GM18519 (cell line): ENCODE results near the gene PMEPA1.

Source experiments
- ATAC-seq: cut with Tn5 transposase; IDR thresholded peaks from one replicate; pipeline ENCODE4 v1.9.1; 2021; ENCODE audit warnings: mild to moderate bottlenecking, moderate library complexity; ENCODE audit not compliant: unreplicated experiment, low FRiP score

The PMEPA1 gene

DNA sequence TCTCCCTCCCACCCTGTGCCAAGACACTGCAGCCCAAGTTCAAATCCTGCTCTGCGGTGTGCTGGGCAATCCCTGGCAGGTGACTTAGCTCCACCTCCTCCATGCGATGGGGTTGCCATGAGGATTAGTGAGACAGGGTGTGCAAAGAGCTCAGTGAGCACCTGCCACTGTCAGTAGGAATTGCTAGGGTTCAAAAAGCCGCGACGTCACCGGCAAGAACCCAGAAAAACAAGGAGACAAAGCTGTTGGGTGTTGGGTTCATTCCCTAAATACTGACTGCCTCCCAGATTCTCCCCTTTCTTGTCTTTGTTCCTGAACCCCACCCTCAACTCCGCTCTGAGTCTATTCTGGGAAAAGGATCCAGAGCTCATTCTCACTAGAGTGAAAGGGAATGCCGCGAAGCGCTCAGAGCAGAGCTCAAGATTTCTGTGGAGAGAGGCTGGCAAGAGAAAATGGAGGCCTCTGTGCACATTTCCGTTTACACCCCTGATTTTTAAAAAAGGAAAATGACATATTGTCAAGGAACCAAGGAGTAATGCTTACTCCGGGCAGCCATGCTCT lies 13.3 kb downstream of the PMEPA1 start:
- ATAC-seq, result no peak

- no peak for ATAC-seq
Measured at GRCh38 chr20:57695940-57696339, 13.9 kb downstream of the PMEPA1 start.

GRCh38 chr20:57695012-57695411 lies 14.8 kb downstream of the PMEPA1 start:
- no peak for ATAC-seq

- no peak for ATAC-seq
Measured at GRCh38 chr20:57694481-57694880, 15.3 kb downstream of the PMEPA1 start.

- ATAC-seq, result no peak
Measured at GRCh38 chr20:57693670-57694329, 16.0 kb downstream of the PMEPA1 start.

DNA sequence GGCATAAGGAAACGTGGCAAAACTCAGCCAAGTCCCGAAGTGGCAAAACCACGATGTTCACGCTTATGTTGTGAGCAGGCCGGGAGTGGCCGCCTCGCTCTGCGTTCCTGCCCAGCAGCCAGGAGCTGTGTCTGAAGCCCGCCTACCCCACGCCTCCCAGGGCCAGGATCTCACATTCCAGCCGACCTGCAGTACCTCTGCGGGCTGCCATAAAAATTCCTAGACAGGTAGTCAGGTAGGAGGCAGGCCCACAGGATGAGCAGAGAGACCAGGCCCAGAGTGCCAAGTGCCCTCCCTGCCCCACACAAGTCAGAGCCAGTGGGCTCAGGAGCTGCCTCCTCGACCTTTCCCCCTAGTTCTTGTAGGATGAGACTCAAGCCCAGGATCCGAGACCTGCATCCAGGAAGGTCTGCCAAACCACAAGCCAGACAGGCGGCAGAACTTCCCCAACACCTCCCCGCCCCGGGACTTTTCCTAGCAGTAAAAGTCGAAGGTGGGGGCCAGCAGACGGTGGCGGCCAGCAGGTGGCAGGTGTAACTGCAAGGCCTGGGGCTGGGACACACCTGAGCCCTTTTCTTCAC lies 16.7 kb downstream of the PMEPA1 start:
- ATAC-seq, result no peak

DNA sequence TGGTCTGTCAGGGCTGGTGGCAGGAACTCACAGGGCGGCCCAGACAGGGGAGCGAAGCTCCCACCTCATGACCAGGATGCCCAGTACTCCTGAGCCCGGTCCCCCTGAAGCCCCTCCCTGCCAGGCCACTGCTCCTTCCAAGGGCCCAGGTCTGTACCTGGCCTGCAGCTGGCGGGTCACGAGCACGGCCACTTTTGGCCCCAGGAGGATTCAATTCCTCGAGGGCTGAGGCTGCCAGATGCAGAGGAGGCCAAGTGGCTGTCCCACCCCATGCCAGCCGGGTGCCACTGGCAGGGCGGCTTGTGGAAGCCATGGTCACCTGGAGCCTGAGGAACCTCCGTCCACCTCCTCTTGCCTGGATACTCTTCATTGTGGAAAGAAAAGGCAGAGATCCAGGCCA lies 17.4 kb downstream of the PMEPA1 start:
- no peak for ATAC-seq

DNA sequence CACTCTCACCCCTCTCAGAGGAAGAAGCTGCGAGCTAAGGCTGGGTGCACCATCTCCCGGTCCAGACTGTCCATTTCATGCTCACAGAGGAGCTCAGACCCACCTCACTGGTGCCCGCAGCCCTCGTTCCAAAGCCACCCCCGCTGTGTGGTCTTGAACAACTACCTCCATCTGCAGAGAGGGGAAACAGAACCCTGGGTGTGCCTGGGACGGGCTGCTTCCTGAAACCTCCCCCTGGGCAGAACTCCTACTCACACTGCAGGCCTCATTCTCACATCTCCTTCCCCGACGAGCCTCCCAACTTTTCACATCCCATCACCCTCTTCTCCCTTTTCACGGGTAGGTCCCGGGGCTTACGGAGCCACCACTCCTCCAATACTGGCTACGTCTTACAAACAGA lies 18.1 kb downstream of the PMEPA1 start:
- no peak for ATAC-seq

DNA sequence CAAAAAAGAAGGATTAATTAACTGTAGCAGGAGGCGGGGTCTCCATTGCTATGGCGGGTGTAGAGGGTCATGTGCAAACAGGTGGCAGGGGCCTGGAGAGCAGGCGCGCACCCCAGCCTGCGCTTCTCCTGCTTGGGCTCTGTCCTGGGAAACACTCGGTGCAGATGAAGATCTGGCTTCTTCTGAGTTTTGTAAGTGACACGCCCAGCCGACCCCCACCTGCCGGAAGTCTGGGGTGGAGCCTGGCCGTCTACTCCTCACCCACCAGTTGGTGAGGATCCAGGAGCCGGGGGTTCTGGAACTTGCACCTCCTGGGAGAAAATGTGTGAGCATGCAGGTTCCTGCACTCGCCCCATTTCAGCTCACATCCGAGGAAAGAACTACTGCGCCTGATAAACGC lies 19.3 kb downstream of the PMEPA1 start:
- no peak for ATAC-seq

- ATAC-seq, result no peak
Measured at GRCh38 chr20:57689745-57690481, 19.9 kb downstream of the PMEPA1 start.

DNA sequence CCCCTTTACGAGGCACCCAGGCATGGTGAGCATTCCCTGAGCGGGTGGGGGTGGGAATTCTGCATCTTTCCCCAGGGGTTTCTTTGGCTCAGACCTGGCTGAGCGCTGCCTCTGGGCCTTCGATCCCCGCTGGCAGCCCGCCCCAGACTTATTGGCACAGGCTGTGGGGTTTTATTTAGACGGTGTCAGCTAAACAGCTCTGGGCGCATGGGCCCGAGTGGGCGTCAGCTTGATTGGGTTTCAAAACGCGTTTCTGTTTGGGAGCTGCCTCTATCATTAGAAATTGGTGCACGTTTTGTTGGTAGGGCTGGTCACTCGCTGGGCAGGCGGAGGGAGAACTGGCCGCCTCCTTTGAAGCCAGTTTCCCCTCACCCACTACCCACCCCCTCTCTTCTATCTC lies 21.0 kb downstream of the PMEPA1 start:
- ATAC-seq, result no peak

DNA sequence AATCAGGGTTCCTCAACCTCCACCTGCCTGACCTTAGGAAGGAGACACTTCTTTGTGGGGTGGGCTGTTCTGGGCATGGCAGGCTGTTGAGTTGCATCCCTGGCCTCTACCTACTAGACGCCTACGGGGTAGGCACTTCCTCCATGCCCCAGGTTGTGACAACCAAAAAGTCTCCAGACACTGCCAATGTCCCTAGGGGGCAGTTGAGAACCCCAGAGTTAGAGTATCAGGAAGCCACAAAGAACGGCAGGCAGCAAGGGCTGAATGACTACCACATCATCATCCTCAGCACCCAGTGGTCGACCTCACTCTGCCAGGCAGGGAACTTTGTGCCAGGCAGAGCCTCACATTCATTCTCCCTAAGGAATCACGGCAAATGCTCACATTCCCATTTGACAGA lies 21.5 kb downstream of the PMEPA1 start:
- no peak for ATAC-seq

DNA sequence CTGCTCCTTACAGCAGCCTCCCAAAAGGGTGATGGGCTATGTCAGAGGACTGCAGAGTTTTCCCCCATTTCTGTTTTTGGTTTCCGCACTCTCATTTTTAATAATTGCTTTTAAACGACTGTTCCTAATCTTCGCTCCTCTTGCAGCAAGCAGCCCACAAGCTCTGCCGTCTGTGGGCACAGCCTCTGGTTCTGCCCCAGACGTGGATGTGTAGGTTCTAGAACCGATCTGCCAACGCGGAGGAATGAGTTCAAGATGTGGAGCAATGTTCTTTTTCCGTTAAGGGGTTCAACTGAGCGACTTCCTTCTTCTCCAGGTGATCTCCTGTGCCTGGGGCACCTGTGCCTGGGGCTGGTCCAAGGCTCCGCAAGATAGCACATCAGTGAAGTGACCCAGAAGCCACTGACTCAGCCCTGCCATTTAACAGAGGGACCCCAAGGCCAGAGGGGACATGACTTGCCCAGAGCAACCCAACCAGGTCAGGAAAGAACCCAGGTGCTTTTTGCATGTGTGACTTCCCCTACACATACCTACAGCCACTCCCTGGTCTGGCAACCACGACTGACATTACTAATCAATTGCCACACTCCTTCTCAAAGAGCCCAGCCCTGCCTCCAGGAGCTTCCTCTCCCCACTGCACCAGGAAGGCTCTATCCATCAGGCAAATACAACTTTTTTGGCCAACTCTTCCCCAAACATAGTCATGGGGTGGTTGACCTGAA lies 22.7 kb downstream of the PMEPA1 start:
- ATAC-seq, result no peak

- ATAC-seq, result no peak
Measured at GRCh38 chr20:57685146-57685758, 24.6 kb downstream of the PMEPA1 start.

GRCh38 chr20:57684808-57685140 lies 25.0 kb downstream of the PMEPA1 start:
- no peak for ATAC-seq

DNA sequence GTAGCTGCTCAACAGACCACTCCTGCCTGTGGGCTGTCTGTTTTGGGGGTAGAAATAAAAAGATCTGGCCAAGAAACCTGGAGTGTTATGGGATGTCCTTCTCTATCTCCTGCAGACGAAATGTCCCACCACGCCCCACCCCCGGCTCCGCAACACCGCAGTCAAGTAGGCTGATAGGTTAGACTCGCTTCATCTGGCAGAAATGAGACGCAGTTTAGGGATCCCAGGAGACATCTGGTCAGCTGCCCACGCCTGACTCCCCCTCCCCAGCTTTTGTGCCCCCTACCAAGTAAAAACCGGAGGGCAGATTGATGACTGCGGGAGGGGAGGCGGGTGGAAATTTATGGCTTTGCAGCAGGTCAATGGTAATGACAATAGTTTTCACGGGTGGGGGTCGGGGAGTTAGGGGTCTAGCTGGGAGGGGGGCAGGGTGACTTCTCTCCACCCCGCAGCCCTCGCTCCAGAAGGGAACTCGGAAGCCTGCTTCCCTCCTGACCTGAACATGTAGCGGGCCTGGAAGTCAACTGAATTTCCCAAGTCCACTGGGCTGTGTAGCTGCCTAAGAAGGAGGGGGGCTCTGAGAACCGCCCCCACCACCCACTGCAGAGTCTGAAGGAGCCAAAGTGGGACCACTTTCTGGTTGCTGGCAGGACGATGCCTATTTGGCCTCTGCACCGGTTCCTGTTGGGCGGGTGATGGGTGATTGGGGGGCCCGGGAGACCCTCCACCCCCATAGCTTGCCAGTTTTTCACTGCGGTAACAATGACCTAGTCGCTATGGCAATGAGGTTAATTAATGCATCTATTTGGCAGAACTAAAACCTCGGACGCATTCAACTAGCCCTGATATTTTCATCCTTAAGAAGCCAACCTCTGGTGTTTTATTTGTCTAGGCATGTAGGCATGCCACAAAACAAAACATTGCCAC lies 25.7 kb downstream of the PMEPA1 start:
- ATAC-seq, result no peak

DNA sequence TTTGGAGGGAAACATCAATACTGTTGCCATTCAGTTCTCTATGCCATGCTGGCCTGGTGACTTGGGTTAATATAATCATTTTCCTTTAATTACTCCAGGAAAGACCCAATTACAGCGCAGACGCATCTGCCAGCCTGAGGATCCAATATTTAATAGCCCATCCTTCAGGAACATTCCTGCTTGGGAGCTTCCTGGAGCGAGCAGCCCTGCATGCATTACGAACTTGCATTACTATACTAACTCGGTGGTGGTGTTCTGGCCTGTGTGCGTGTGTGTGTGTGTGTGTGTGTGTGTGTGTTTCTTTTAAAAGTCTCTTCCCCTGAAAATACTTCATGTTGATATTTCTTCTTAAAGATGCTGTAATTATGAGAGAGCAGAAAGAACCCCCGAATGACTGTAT lies 26.5 kb downstream of the PMEPA1 start:
- ATAC-seq, result no peak

- ATAC-seq, result peak; percentile 26
Measured at GRCh38 chr20:57682184-57683101, 27.4 kb downstream of the PMEPA1 start.
